Thymus (tissue), 11 donors: ENCODE data around the gene NBDY. TPM values are rescaled to one million over a fixed set of nuclear protein-coding genes. Genes with fewer than 3 reads are reported as not detected.
A peak's percentile ranks its signal among the peaks of the same experiment; 100 is the strongest.

Experiments used
- DNase-seq, 9 donors: peaks; one replicate each; pipeline ENCODE4 v3.0.0-alpha.2; 2013; ENCODE audit warnings: low spot score in 9 of 9, low read depth in 6 of 9, missing footprints in 1 of 9
- H3K27ac ChIP-seq, 2 donors: one replicate each; pipeline ENCODE4 v1.5.1; 2013; ENCODE audit warnings: control low read depth in 1 of 2, low read depth in 1 of 2, low read length in 1 of 2, mild to moderate bottlenecking in 1 of 2, moderate library complexity in 1 of 2
- H3K27me3 ChIP-seq, 2 donors: one replicate each; pipeline ENCODE4 v1.5.1; 2013; ENCODE audit warnings: low read length in 1 of 2; ENCODE audit not compliant: control insufficient read depth in 2 of 2, insufficient read depth in 1 of 2
- H3K36me3 ChIP-seq, 2 donors: one replicate each; pipeline ENCODE4 v1.5.1; 2013; ENCODE audit warnings: low read length in 1 of 2, mild to moderate bottlenecking in 1 of 2, moderate library complexity in 1 of 2; ENCODE audit not compliant: control insufficient read depth in 2 of 2, insufficient read depth in 2 of 2
- H3K4me1 ChIP-seq, 2 donors: one replicate each; pipeline ENCODE4 v1.5.1; 2013; ENCODE audit warnings: low read length in 2 of 2; ENCODE audit not compliant: control insufficient read depth in 2 of 2, insufficient read depth in 2 of 2
- H3K4me3 ChIP-seq, 2 donors: one replicate each; pipeline ENCODE4 v1.5.1; 2013; ENCODE audit warnings: low read length in 2 of 2, control low read depth in 1 of 2, mild to moderate bottlenecking in 1 of 2
- H3K9me3 ChIP-seq, 2 donors: one replicate each; pipeline ENCODE4 v1.5.1; 2013; ENCODE audit warnings: low read length in 1 of 2, mild to moderate bottlenecking in 1 of 2; ENCODE audit not compliant: control insufficient read depth in 2 of 2, insufficient read depth in 1 of 2
- WGBS: extraction: QIAGEN DNeasy Blood & Tissue Kit; methylation state at CpG from one replicate; pipeline ENCODE4 v1.1.7; 2013; 5-methylcytosine and 5-hydroxymethylcytosine counted together
- polyA plus RNA-seq: library from polyadenylated mRNA; stranded (reverse); fragments of 200-250 nt; gene quantifications from one replicate; pipeline ENCODE4 v1.2.3, GENCODE V29; 2013
- total RNA-seq: library from RNA; stranded (reverse); fragments of 120-200 nt; gene quantifications from one replicate; pipeline ENCODE4 v1.2.4, GENCODE V29; 2013
- donor health status: healthy.

The NBDY gene
- total and polyA plus RNA-seq, 2 donors = 13.9 to 32.6 TPM

DNA sequence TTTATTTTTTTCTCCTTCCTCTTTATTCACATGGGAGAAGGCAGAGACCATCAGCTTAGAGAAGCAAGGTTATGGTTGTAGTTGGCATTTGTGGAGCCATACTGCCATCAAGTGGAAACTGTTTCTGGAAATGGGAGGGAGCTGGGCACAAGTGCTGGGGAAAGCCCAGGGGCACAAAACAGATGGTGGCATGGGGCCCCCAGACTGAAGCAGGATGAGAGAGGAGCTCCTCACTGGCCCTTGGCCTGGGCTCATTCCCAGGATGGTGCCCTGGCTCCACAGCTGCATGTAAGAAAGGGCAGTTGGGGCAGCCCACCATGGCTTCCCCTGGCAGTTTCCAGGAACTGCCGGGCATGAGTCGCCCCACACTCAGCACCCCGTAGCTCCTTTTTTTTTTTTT is 59.2 kb downstream of the NBDY start:
- peaks cover 0 to 20% of the 10 kb centered on the region in 2 donors for H3K36me3 ChIP-seq
- H3K27me3 ChIP-seq = no peaks in the 10 kb centered on the region
- H3K4me1 ChIP-seq = peaks cover 0 to 35% of the 10 kb centered on the region in 2 donors
- peak overlapping the region in 1 of 2 donors; percentile 70 for H3K27ac ChIP-seq
- H3K4me3 ChIP-seq = peak overlapping the region in 1 of 2 donors; percentile 37
- WGBS = 62% methylated on average over 3 of the region's 3 CpGs
- peak in 3 of 9 donors; percentile 72 to 81 (median 81) for DNase-seq
- no peaks in the 10 kb centered on the region for H3K9me3 ChIP-seq

DNA sequence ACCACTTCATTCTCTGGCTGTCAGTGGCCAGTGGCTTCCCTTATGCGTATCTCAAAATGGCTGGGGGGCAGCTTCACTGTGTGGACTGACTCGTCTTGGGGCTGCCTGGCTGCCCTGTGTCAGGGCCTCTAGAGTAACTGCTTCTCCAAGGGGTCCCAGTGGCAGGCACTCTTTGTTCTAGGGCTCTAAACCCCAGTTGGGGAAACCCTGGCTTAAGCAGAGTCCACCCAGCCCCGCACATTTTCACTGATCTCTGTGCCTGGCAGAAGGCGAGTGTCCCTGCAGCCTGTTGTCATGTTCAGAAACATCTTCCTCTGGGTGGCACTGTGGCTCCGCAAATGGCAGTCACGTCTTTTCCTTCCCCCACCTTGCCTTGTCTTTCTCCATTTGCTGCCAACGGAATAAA is 59.7 kb downstream of the NBDY start:
- Histone ChIP-seq H3K9me3 (no peaks in the 10 kb centered on the region), H3K4me3 (peak overlapping the region in 1 of 2 donors; percentile 37), H3K4me1 (peaks cover 0 to 34% of the 10 kb centered on the region in 2 donors), H3K27ac (peak overlapping the region in 1 of 2 donors; percentile 70), H3K36me3 (peaks cover 0 to 20% of the 10 kb centered on the region in 2 donors), H3K27me3 (no peaks in the 10 kb centered on the region)
- DNase-seq = peak in 2 of 9 donors; percentile 84 to 89
- over 99% methylated on average over 7 of the region's 7 CpGs for WGBS

- Histone ChIP-seq H3K4me3 (no peak overlapping the region), H3K4me1 (peaks cover 0 to 37% of the 10 kb centered on the region in 2 donors), H3K36me3 (peaks cover 0 to 20% of the 10 kb centered on the region in 2 donors), H3K27me3 (no peaks in the 10 kb centered on the region), H3K9me3 (no peaks in the 10 kb centered on the region), H3K27ac (no peak overlapping the region)
- DNase-seq = no peak
- WGBS = 84% methylated on average over 7 of the region's 7 CpGs
These were observed 60.6 kb downstream of the NBDY start for GRCh38 chrX:56789518-56790070.

DNA sequence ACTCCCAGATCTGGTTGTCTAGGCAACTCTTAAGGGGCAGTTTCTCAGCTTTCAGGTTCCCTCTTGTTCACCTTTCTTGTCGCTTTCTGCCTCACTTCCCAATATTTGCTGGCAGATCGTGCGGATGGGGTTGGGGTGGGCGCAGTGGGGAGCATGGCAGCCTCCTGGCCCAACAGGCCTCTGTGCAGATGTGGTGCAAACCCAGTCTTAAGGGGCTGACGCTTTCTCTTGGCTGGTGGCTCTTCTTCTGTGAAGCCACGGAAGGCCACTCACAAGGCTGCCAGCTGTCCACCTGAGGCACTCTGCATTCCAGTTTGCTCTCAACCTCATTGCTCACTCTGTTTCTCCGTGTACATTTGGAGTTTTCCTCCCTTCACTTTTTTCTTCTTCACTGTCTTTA is 61.7 kb downstream of the NBDY start:
- H3K4me1 ChIP-seq = peaks cover 0 to 37% of the 10 kb centered on the region in 2 donors
- over 99% methylated on average over 7 of the region's 7 CpGs for WGBS
- no peak overlapping the region for H3K4me3 ChIP-seq
- no peak for DNase-seq
- H3K27me3 ChIP-seq = no peaks in the 10 kb centered on the region
- H3K27ac ChIP-seq = no peak overlapping the region
- H3K36me3 ChIP-seq = peaks cover 0 to 20% of the 10 kb centered on the region in 2 donors
- no peaks in the 10 kb centered on the region for H3K9me3 ChIP-seq

DNA sequence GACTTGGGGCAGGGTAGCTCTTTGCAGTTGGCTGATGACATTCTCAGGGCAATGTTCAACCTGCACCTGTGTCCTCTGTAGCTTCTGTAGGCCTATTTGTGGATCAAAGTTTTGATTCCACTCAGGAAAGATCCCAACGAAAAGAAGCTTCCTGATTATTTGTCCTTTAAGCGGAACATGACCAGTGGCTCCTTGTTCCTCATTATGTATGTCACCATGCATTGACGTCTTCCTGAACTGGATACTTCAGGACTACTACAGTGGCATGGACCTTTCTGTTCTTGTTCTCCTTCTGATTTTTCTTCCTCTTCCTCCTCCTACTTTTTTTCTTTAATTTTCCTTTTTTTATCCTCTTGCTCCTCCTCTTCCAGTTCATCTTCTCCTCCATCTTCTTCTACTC is 62.4 kb downstream of the NBDY start:
- peaks cover 0 to 37% of the 10 kb centered on the region in 2 donors for H3K4me1 ChIP-seq
- H3K9me3 ChIP-seq = no peaks in the 10 kb centered on the region
- WGBS = 93% methylated on average over 3 of the region's 3 CpGs
- DNase-seq = no peak
- H3K4me3 ChIP-seq = no peak overlapping the region
- H3K27me3 ChIP-seq = no peaks in the 10 kb centered on the region
- H3K36me3 ChIP-seq = peaks cover 0 to 20% of the 10 kb centered on the region in 2 donors
- H3K27ac ChIP-seq = no peak overlapping the region

- Histone ChIP-seq H3K4me3 (no peak overlapping the region), H3K27ac (no peak overlapping the region), H3K4me1 (peaks cover 0 to 31% of the 10 kb centered on the region in 2 donors), H3K9me3 (no peaks in the 10 kb centered on the region), H3K27me3 (no peaks in the 10 kb centered on the region), H3K36me3 (peaks cover 0 to 15% of the 10 kb centered on the region in 2 donors)
- peak in 1 of 9 donors; percentile 2 for DNase-seq
- 95% methylated on average over 8 of the region's 8 CpGs for WGBS
These were observed 63.4 kb downstream of the NBDY start for GRCh38 chrX:56792270-56793111.

DNA sequence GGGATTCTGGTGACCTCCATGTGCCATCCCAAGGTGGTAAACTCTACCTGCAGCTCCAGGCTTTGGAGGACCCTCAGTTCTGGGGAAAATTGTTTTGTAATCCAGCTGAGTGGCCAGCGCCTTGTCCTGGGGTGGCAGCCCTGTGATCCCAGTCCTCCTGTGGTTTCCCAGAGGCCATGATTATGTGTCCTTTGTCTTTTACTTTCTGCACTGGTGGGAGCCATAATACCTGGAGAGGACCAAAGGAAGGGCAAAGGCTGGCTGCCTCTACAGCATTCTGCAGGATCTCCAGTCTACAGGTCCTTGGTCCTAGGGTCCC is 64.0 kb downstream of the NBDY start:
- Histone ChIP-seq H3K36me3 (peaks cover 0 to 12% of the 10 kb centered on the region in 2 donors), H3K9me3 (no peaks in the 10 kb centered on the region), H3K4me3 (no peak overlapping the region), H3K27ac (no peak overlapping the region), H3K27me3 (no peaks in the 10 kb centered on the region), H3K4me1 (peaks cover 0 to 29% of the 10 kb centered on the region in 2 donors)
- WGBS = 100% methylated on average over 1 of the region's 1 CpG
- DNase-seq = no peak

- no peak overlapping the region for H3K4me3 ChIP-seq
- peak in 1 of 9 donors; percentile 55 for DNase-seq
These were observed 64.7 kb downstream of the NBDY start for GRCh38 chrX:56793521-56794320.

More at GRCh38 chrX:56793521-56794320, 64.7 kb downstream of the NBDY start:
- Histone ChIP-seq H3K36me3 (peaks cover 0 to 8% of the 10 kb centered on the region in 2 donors), H3K4me1 (peaks cover 0 to 30% of the 10 kb centered on the region in 2 donors), H3K9me3 (no peaks in the 10 kb centered on the region), H3K27me3 (no peaks in the 10 kb centered on the region), H3K27ac (no peak overlapping the region)
- WGBS = 96% methylated on average over 15 of the region's 15 CpGs
